Measurements from ENCODE around the gene FCN1. TPM values are rescaled to one million over a fixed set of nuclear protein-coding genes. Genes with fewer than 3 reads are reported as not detected.

Gene FCN1
- total RNA-seq, 8 experiments from 2014 or later, result 0.05 to 0.45 (median 0.13) TPM; not detected in 1

DNA sequence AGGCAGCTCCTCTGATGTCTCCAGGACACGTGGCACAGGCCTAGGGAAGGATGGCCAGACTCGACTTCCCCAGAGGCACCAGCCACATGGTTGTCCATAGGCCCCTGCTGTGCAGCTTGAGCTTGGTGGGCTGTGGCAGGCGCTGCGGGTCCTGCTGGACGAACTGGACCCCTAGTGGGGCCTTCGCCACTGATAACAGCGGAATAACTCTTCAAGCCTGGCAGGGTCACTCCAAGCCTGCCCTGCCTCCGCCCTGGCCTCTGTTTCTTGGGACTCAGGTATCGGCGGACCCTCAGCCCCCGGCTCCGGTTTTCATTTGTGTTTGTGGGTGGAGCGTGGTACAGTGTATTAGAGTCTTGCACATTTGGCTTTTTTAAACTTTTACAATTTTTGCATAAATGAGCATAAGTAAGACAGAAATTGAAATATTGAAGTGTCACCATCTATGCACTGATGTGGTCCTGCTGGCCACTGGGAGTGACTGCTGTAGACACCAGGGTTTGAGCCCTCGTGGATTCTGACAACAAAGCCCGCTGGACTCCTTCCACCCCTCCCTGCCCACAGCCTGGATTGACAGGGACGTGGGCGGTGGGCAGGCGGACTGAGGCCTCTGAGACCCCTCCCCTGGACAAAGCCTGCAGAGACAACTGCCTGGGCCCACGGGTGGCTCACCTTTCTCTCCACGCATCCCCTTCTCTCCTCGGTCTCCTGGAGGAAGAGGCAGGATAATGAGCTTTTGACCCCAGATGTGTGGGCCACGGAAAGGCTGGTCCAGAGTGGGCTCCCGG is 3.8 kb downstream of the FCN1 start:
- in situ Hi-C loops (cut with MboI; ENCODE audit: low pct_unique_long_range_greater_than_20kb in 2 of 9, low sequenced_read_pairs in 9 of 9, unreplicated experiment in 9 of 9), result no loop called here
- no peak for ATAC-seq (replicated peaks in 6 of 8)
- 58 to 90% (median 83%) methylated on average over 2 to 18 of the region's 23 CpGs; no CpG with 5 or more reads in 5 of the 10 experiments for WGBS, 10 experiments

DNA sequence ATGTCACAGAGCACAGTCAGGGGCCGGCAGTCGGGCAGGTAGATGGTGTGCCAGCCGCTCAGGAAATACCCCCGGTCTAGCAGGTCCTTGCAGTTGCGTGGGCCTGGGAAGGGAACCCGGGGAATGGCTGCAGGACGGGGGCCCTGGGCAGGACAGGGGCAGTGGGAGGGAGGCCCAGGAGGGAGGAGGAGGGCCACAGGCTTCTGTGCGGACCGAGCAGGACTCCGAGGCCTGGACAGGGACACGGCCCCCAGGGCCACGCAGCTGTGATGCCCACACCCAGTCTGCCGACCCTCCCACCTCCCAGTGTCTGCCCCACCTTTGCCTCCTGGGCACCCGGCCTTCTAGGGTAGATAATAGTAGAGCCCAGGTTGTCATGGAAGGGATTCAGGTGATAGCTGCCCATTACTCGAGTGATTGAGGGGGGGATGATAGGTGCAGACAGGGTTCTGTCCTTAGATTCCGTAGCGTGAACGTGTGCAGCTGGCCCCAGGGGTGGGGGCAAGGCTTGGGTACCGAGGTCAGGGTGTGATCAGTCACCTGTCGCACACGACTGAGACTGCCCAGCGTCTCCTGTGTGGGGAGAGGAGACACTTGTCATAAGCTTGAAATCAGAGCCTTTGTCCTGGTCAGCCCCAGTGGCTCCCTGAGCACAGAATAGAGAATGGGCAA is 4.5 kb downstream of the FCN1 start:
- 80% methylated on average over 1 to 3 of the region's 22 CpGs; no CpG with 5 or more reads in 8 of the 10 experiments for WGBS, 10 experiments
- no peak for ATAC-seq (replicated peaks in 6 of 8)
- no peak overlapping the region for H3K27ac ChIP-seq
- H3K4me1 ChIP-seq (replicated peaks in 1 of 2), result no peaks in the 10 kb centered on the region
- in situ Hi-C loops (cut with MboI; ENCODE audit: low pct_unique_long_range_greater_than_20kb in 2 of 9, low sequenced_read_pairs in 9 of 9, unreplicated experiment in 9 of 9), result no loop called here
- no peak overlapping the region for H3K4me3 ChIP-seq

More for the DNA sequence above, 3.8 kb downstream of the FCN1 start:
- Histone ChIP-seq H3K27ac (no peak overlapping the region), H3K4me1 (replicated peaks in 1 of 2) (no peaks in the 10 kb centered on the region), H3K4me3 (no peak overlapping the region)

DNA sequence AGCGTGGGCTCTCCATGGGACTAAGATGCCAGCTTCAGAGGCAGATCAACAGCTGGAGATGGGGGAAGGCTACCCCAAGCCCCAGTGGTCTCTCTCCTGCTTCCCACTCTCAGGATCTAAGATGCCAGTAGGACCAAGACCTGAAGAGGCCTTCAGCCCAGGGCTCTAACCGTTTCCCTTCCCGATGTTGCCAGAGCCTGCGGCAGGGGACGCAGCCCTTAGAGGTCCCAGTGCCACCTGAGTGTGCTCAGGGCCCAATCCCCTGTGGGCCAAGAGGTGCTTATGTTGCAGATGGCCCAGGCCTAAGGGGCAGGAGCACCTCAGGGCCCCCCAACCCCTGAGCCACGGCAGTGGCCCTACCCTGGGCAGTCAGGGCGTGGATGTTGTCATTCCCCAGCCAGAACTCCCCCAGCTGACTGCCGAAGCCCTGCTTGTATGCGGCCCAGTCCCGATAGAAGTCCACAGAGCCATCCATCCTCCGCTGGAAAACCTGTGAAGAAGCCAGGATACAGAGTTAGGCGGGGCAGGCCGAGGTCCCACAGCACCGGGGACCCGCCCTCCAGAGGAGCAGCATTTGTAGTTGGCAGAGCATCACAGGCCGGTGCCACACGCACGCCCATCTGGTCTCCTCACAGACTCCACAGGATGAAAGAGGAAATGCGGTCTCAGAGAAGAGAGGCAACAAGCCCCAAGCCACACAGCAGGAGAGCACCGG is 5.4 kb downstream of the FCN1 start:
- Histone ChIP-seq H3K27ac (no peak overlapping the region), H3K4me3 (no peak overlapping the region), H3K4me1 (replicated peaks in 1 of 2) (no peaks in the 10 kb centered on the region)
- 59 to 90% (median 68%) methylated on average over 2 to 5 of the region's 20 CpGs; no CpG with 5 or more reads in 6 of the 10 experiments for WGBS, 10 experiments
- in situ Hi-C loops (cut with MboI; ENCODE audit: low pct_unique_long_range_greater_than_20kb in 2 of 9, low sequenced_read_pairs in 9 of 9, unreplicated experiment in 9 of 9), result no loop called here
- no peak for ATAC-seq (replicated peaks in 6 of 8)

DNA sequence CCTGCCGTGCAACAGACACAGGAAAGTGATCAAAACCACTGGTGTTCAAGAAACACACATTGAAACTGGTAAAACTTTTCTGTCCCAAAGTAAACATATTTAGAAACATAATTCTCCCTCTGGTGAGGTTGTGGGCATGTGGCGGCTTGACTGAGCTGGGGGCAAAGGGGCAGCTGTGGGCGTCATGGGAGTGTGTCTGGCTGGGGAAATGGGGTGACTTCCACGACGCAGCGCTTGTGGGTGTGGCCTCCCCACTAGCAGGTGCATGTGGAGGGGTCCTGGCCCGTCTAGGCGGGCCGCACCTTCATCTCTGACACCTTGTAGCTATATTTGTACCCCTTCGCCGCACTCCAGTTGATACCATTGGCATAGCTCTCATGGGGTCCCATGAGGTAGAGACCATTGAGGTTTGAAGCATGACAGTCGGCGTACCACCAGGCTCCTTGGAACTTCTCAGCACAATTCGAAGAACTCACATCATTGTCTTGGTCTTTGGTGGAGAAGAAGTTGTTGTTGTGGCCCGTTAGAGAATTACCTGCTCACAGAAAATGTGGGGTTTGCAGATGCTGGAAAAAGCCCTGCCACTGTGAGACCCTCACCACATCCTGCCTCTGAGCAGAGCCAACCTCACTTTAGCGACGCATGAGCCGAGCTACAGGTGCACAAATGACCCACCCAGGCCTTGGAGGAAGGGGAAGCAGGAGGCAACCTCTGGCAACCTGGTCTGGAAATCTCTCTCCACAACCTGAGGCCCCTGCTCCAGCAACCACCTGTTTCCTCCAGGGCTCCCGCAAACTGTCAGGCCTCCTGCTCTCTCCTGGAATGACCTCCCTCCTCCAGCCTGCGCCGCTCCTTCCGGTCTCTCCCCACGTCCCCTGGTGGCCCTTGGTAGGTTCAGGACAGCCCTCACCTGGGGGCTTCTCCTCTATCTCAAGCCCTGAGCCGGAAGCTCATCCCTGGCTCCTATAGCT is 7.9 kb downstream of the FCN1 start:
- WGBS, 10 experiments, result 60 to 100% (median 85%) methylated on average over 1 to 13 of the region's 24 CpGs; no CpG with 5 or more reads in 4 of the 10 experiments
- in situ Hi-C loops (cut with MboI; ENCODE audit: low pct_unique_long_range_greater_than_20kb in 2 of 9, low sequenced_read_pairs in 9 of 9, unreplicated experiment in 9 of 9), result no loop called here

DNA sequence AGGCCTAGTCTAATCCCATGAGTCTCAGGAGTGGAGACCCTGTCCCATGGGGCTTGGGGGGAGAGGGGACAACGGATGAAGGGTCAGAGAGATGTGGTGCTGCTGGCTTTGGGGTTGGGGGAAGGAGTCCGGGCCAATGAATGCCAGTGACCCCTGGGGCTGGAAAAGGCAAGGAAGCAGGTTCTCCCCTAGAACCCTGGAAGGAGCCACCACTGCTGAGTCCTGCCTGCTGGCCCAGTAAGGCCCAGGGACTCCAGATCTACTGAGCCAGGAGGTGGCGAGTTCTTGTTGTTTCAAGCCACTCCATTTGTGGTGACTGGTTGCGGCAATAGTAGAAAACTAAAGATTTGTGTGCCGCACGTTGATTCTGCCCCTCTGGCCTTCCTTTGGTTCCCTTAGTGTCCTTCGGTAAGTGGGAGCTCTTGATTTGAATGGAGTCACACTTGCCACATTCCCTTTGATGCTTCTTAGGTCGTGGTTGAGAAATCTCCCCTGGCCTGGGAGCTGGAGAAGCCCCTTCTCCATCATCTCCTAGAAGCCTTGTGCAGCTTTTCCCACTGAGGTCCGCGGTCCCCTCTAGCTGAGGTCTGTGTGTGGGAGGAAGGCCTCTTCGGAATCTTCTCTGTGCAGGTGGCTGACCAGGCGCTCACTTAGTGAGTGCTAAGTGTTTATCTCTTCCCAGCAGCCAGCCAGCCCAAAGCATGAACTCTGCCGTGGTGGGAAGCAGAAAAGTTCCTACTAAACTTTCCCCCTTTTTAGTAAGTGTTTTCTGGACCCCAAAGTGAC is 9.0 kb downstream of the FCN1 start:
- in situ Hi-C loops (cut with MboI; ENCODE audit: low pct_unique_long_range_greater_than_20kb in 2 of 9, low sequenced_read_pairs in 9 of 9, unreplicated experiment in 9 of 9), result no loop called here
- no peak for ATAC-seq (replicated peaks in 6 of 8)
- Histone ChIP-seq H3K27ac (no peak overlapping the region), H3K4me3 (no peak overlapping the region), H3K4me1 (replicated peaks in 1 of 2) (no peaks in the 10 kb centered on the region)
- WGBS, 10 experiments, result 0 to 80% (median 38%) methylated on average over 1 to 3 of the region's 13 CpGs; no CpG with 5 or more reads in 4 of the 10 experiments

More for the DNA sequence above, 7.9 kb downstream of the FCN1 start:
- no peak for ATAC-seq (replicated peaks in 6 of 8)
- Histone ChIP-seq H3K4me3 (no peak overlapping the region), H3K27ac (no peak overlapping the region), H3K4me1 (replicated peaks in 1 of 2) (no peaks in the 10 kb centered on the region)

DNA sequence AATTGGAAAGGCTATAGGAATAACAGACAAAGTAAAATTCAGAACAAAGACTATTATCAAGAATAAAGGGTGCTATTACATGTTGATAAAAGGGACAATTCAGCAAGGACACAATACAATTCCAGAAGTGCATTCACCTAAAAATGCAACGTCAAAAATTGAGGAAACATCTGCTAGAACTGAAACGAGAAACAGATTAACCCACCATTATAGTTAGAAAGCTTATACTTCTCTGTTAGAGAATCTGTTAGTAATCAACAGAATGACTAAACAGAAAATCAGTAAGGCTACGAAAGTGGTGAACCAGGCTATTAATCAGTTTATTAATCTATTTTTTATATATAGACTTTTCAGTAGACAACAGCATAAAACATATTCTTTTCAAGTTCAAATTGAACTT is 14.8 kb downstream of the FCN1 start:
- Histone ChIP-seq H3K27ac (no peak overlapping the region), H3K4me1 (replicated peaks in 1 of 2) (no peaks in the 10 kb centered on the region), H3K4me3 (no peak overlapping the region)
- in situ Hi-C loops (cut with MboI; ENCODE audit: low pct_unique_long_range_greater_than_20kb in 2 of 9, low sequenced_read_pairs in 9 of 9, unreplicated experiment in 9 of 9), result no loop called here
- ATAC-seq (replicated peaks in 6 of 8), result no peak
- WGBS, 10 experiments, result 0 to 86% (median 56%) methylated on average over 2 to 3 of the region's 3 CpGs

DNA sequence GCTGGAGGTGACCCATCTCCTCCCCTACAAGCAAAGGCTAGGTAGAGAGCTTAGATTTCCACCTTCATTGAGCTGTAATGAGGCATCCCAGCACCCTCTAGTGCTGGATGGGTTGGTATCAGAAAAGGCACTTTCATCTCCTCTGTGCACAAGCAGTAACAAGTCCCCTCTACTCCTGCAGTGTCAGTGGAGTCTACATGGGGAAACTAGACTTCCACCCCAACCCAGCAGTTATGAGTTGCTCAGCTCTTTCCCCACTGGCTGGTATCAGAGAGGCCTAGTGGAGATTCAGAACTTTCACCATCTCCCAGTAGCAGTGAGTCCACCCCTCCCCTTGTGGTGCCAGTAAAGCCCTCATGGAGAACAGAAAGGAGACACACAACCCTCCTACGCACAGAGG is 17.9 kb downstream of the FCN1 start:
- H3K27ac ChIP-seq, result no peak overlapping the region
- whole genome bisulfite sequencing, 10 experiments, result 50 to 100% (median 78%) methylated on average over 1 of the region's 1 CpG; no CpG with 5 or more reads in 6 of the 10 experiments
- no peak for ATAC-seq (replicated peaks in 6 of 8)
- H3K4me1 ChIP-seq (replicated peaks in 1 of 2), result no peaks in the 10 kb centered on the region
- in situ Hi-C loops (cut with MboI; ENCODE audit: low pct_unique_long_range_greater_than_20kb in 2 of 9, low sequenced_read_pairs in 9 of 9, unreplicated experiment in 9 of 9), result no loop called here
- no peak overlapping the region for H3K4me3 ChIP-seq

DNA sequence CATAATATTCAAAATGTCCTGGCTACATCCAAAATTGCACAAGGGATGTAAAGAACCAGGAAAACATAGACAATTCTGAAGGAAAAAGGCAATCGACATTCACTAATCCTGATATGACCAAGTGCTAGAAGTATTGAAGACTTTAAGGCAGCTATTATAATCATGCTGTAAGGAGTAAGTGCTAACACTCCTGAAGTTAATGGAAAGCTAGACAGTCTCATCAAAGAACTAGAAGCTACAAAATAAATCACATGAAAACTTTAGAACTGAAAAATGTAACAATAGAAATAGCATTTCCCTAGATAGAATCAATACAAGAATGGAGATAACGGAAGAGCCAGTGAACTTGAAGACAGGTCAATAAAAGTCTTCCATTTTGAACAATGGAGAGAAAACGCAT is 18.5 kb downstream of the FCN1 start:
- 47 to 93% (median 70%) methylated on average over 1 to 3 of the region's 3 CpGs for WGBS, 10 experiments
- Histone ChIP-seq H3K4me1 (replicated peaks in 1 of 2) (no peaks in the 10 kb centered on the region), H3K27ac (no peak overlapping the region), H3K4me3 (no peak overlapping the region)
- no peak for ATAC-seq (replicated peaks in 6 of 8)
- in situ Hi-C loops (cut with MboI; ENCODE audit: low pct_unique_long_range_greater_than_20kb in 2 of 9, low sequenced_read_pairs in 9 of 9, unreplicated experiment in 9 of 9), result no loop called here

DNA sequence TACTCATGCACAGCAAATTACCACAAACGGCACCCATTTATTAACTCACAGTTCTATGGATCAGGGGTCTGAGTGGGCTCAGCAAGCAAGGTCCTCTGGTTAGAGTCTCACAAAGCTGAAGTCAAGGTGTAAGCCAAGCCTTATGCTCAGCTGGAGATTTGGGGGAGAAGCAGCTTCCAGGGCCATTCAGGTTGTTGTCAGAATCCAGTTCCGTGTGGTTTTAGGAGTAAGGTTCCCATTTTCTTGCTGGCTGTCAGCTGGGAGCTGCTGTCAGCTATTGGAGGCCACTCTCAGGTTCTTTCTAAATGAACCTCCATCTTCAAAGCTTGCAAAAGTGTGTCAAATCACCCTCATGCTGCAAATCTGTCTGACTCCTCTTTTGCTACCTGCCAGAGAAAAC is 19.4 kb downstream of the FCN1 start:
- H3K27ac ChIP-seq, result no peak overlapping the region
- 17 to 70% (median 50%) methylated on average over 1 to 2 of the region's 2 CpGs; no CpG with 5 or more reads in 1 of the 10 experiments for WGBS, 10 experiments
- no peaks in the 10 kb centered on the region for H3K4me1 ChIP-seq (replicated peaks in 1 of 2)
- in situ Hi-C loops (cut with MboI; ENCODE audit: low pct_unique_long_range_greater_than_20kb in 2 of 9, low sequenced_read_pairs in 9 of 9, unreplicated experiment in 9 of 9), result no loop called here
- H3K4me3 ChIP-seq, result no peak overlapping the region
- no peak for ATAC-seq (replicated peaks in 6 of 8)

DNA sequence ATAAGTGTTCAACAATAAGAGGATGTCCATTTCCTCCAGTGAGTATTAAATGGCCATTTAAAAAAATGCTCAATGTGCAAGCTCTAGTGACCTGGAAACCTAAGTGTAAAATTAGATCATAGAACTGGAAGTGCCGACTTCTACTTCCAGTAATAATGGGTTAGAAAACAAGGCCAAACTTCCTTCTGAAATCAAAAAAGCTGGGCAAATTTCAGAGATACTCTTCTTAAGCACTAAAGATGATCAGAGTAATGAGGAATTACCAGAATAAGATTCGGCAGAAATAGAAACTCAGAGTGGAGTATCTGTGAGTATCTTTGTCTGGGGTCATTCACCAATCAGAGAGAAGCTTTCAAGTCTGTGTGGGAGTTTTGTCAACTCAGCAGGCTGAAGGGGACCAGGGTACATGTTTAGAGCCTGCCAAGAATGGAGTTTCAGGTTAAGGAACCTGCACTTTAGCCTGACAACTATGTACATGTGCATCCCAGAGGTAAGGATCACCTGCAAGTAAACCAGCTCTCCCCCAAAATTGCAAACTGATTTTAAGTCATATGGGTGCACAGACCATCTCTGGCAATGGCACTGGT is 20.0 kb downstream of the FCN1 start:
- in situ Hi-C loops (cut with MboI; ENCODE audit: low pct_unique_long_range_greater_than_20kb in 2 of 9, low sequenced_read_pairs in 9 of 9, unreplicated experiment in 9 of 9), result no loop called here
- no peak overlapping the region for H3K4me3 ChIP-seq
- no peak overlapping the region for H3K27ac ChIP-seq
- no peak for ATAC-seq (replicated peaks in 6 of 8)
- H3K4me1 ChIP-seq (replicated peaks in 1 of 2), result no peaks in the 10 kb centered on the region
- WGBS, 10 experiments, result 6 to 100% (median 71%) methylated on average over 1 to 2 of the region's 2 CpGs

DNA sequence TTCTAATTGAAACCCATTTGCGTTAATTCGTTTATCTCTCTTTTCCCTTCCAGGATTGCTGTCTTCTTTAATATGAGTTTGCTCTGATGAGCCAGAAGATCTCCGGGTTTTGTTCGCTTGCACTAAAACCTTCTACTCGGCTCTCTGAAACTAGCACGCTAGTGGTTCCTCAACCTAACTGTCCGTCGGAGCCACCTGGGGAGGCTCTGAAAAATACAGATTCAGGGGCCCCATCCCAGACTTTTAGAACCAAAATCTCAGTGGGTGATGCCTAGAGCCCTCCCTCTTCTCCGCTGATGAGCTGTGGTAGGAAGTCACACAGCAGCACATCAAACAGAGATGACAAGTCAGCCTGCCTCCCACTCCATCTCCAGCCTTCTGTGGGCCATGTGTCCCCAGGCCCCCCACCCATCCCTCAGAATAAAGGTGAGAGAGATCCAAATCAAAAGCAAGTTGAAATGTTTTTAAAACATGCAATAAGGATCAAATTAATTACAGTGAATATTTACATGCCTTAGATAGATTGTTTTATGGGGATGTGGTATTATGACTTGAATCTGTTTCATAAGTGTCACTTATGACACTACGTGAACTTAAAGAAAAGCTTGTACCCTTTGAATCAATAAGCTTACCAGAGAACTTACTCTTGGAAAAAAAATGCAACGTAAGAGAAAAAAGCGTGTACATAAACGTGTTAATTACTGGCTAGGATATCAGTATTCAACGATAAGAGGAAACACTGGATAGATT is 20.7 kb downstream of the FCN1 start:
- H3K4me3 ChIP-seq, result no peak overlapping the region
- in situ Hi-C loops (cut with MboI; ENCODE audit: low pct_unique_long_range_greater_than_20kb in 2 of 9, low sequenced_read_pairs in 9 of 9, unreplicated experiment in 9 of 9), result no loop called here
- H3K4me1 ChIP-seq (replicated peaks in 1 of 2), result no peaks in the 10 kb centered on the region
- ATAC-seq (replicated peaks in 6 of 8), result no peak
- WGBS, 10 experiments, result 59 to 93% (median 83%) methylated on average over 3 to 13 of the region's 14 CpGs
- H3K27ac ChIP-seq, result no peak overlapping the region

All from motor neuron (in vitro differentiated cells).